NCI-H748 (cell line): ENCODE results near the gene GPR55.
A peak's percentile ranks its signal among the peaks of the same experiment; 100 is the strongest.

Source experiments
- DNase-seq: peaks from one replicate; lab custom pipeline; 2025; ENCODE audit not compliant: unreplicated experiment; lab: John Stamatoyannopoulos, UW

Gene GPR55

GRCh38 chr2:230902180-230902899 is 22.7 kb downstream of the GPR55 start:
- DNase-seq, result peak; percentile 51

DNA sequence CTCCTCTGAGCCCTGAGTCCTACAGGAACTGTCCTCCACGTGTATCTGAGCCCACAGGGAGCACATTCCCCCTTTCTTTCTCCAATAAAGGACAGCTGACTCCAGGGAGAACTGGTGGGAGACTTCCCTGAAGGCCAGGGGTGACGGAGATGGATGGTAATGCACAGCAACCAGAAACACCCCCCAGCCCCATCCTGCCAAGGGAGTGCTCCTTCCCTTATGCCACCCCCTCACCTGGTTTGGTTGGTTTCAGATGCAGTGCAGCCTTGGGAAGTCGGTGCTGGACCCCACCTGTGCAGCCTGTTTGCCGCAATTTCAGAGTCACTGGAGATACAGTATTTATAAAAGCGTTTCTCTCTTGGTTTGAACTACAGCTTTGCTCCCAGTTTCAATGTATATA is 24.0 kb downstream of the GPR55 start:
- DNase-seq, result no peak

- DNase-seq, result no peak
Observed at GRCh38 chr2:230900336-230900995, 24.6 kb downstream of the GPR55 start.

DNA sequence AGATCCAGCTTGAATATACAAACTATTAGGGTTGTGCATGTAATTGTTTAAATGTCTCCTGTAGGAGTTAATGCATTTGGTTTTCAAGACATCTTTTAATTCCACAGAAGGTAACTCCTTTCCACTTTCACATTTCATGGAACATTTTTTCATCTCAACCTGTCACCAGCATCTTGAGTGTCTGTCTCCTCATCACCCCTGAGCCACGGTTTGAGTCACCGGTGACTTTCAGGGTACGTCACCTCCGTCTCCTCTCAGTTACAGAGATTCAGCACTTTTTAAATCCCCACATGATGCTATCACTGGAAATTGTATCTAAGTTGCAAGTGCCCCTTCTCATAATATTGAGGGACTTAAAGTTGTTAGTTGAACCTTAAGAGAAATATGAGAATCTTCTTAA is 25.3 kb downstream of the GPR55 start:
- no peak for DNase-seq

DNA sequence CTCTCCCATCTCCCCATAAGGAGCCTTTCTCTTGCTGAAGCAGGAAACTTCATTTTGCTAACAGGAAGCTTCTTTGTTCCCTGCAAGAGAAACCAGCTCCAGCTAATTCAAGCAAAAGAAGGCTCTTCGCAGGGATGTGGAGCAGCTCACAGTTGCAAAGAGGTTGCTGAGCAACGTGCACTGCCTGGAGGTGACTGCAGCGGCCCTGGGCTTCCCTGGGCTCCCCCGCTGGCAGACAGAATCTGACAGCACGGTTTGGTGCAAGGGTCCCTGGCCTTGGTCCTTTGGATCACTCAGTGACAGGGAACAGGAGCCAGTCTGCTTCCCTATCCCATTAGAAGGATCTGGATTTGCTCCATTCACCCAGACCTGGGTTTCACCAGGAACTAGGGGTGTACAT is 25.8 kb downstream of the GPR55 start:
- DNase-seq, result no peak

- DNase-seq, result no peak
Observed at GRCh38 chr2:230898713-230899091, 26.3 kb downstream of the GPR55 start.

DNA sequence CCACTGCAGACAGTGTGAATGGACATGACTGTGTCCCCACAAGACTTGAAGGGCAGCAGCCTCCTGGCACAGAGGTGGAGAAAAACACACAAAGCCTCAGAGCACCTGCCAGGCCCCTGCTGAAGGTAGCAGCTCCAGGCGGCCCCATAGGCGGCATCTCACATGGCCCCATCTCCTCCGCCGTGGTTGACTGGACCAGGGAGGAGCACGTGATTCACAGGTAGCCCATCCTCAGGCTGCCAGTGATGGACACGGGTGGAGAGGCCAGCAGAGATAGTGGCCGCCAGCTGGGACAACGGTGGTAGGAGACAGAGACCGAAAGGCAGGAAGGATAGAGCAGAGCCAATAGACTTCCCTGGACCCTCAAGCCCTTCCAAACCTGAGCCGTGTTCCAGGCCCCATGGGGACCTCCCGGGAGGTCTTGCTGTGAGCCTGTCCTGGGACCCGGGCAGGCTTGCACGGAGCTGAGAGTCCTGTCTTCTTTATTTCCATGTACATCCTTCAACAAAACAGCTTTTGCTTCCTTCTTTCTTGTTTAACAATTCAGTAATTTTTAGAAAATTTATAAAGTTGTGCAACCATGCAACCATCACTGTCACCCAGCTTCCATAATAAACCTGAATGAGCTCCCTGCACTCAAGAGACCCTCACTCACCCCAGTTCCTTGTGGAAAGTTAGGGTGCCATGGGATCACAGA is 26.9 kb downstream of the GPR55 start:
- no peak for DNase-seq

DNA sequence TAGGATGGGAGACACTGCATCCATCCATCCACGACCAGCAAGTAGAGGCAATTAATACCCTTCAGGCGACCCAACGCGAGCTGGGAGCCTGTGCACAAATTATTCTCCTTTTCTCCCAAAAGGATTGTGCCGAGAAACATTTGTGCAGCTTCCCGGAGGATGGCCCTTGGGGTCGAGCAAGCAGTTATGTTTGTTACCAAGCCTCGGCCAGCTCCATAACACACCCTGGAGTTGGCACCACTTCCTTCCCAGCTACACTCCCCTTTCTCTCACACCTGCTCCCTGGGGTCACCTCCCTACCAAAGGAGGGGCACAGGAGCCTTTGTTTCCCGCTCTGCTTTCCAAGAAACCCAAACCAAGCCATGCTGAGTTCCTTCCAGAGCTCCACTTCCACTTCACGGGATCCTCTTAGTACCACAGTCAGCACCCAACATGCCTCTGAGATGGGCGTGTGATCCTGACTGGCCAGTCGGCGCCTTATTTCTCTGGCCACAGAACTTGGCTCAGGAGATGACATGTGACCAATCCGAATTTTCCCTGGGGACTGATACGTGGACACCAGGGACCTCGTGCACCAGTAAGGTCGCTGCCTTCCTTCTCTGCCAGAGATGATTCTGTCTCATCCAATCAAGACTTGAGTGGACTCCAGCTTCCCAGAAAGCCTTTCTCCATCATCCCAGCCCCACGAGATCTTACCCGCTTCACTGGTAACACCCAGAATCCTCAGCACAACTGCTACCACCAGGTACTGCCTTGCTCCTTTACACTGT is 28.5 kb downstream of the GPR55 start:
- DNase-seq, result no peak

GRCh38 chr2:230895536-230896345 is 29.3 kb downstream of the GPR55 start:
- no peak for DNase-seq

DNA sequence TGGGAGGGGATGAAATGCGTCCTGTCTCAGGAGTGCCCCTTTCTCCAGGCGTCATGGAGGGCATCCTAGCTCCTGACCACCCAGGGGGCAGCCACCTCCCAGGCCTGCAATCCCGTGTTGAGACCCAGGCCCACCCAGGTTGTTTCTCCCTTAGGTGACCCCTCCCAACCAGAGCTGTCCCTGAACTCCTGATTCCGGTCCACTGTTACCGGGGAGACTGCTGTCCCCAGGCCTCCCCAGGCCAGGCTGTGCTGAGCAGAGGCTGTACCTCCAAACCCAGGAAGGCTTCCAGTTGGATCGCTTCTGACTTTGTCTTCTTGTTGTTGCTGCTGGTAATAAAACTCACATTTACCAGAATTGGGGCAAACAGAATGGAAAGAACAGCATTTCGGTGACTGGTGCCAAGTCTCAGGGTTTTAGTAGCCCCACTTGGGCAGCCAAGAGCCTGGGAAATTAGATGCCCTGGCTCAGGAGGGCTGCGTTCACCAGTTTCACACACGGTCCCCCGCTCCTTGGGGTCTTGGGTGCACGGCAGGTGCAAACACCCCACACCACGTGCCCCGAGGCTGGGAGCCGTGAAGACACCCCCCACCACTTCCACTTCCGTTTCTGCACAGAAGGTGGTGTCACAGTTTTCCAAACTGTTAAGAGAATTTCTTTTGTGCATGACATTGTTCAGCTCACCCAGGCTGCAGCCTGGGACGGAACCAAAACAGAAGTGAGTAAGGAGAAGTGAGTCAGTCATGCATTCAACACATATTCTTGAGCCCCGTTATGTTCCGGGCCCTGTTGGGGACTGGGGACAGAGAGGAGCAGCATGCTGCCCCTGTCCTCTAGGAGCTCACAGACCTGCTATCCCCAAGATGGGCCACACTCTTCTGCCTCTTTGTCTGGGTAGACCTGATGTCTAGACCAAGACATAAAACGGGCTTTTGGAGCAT is 30.9 kb downstream of the GPR55 start:
- DNase-seq, result no peak

- no peak for DNase-seq
Observed at GRCh38 chr2:230893338-230893737, 31.7 kb downstream of the GPR55 start.

GRCh38 chr2:230891509-230891908 is 33.5 kb downstream of the GPR55 start:
- DNase-seq, result no peak

DNA sequence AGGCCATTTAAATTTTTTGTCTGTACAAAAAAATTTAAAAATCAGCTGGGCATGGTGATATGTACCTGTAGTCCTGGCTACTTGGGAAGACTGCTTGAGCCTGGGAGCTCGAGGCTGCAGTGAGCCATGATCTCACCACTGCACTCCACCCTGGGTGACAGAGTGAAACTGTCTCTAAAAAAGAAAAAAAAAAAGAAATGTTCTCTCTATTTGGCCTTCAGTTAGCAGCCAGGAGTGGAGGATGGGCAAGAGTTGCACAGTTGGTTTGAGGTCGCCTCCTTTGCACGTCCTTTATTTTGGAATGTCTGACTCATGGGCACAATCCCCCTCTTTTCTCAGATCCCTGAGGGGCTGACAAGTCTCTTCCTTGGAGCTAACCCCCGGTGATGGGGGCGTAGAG is 34.0 kb downstream of the GPR55 start:
- DNase-seq, result no peak

GRCh38 chr2:230890646-230891045 is 34.4 kb downstream of the GPR55 start:
- DNase-seq, result no peak

DNA sequence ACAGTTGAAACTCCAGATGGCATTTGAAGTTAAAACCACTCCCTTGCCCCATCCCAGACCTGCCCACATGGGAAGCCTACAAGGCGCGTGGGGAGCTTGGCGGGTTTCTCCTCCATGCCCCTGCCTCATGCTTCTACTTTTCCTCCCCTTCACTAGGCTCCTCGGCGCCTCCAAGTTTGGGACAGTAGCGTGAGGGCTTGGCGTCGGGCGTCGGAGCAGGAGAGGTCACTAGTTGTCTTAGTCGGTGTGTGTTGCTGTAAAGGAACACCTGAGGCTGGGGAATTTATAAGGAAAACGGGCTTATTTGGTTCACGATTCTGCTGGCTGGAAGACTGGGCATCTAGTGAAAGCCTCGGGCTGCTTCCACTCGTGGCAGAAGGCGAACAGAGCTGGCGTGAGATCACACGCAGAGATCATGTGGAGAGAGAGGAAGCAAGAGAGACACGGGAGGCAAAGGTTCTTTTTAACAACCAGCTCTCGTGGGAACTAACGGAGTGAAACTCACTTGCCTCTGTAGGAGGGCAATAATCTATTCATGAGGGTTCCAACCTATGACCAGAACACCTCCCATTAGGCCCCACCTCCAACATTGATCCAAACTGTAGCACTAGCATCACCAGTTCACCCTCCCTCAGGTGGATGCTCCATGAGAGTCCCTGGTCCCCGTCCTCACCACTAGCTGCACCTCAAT is 35.0 kb downstream of the GPR55 start:
- no peak for DNase-seq

DNA sequence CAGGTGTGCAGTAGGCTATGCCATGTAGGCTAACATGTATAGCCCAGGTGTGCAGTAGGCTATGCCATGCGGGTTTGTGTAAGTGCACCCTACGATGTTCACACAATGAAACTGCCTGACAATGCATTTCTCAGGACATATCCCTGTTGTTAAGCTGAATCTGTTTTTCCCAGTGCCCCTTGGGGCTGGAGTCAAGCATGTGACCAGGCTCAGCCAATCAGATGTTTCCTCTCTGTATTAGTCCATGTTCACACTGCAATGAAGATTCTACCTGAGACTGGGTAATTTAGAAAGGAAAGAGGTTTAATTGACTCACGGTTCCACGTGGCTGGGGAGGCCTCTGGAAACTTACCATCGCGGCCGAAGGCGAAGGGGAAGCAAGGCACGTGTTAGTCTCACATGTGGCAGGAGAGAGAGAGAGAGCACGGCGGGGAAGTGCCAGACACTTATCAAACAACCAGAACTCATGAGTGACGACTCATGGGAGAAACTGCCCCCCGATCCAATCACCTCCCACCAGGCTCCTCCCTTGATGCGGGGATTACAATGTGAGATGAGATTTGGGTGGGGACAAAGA is 36.1 kb downstream of the GPR55 start:
- DNase-seq, result no peak

DNA sequence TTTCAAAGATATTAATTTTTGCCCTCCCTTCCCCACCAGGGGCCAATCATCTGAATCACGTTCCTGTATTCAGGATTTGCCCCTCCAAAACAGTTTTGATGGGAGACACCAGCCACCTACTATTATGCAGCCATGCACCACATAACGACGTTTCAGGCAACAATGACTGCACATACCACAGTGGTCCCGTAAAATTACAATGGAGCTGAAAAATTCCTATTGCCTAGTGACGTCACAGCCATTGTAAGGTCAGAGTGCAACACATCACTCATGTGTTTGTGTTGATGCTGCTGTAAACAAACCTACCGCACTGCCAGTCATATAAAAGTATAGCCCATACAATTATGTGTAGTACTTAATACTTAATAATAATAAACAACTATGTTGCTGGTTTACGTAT is 37.7 kb downstream of the GPR55 start:
- DNase-seq, result no peak

GRCh38 chr2:230886671-230887071 is 38.4 kb downstream of the GPR55 start:
- DNase-seq, result no peak

- no peak for DNase-seq
Observed at GRCh38 chr2:230886206-230886605, 38.8 kb downstream of the GPR55 start.
